Measurements from ENCODE around the gene NEK11. TPM values are rescaled to one million over a fixed set of nuclear protein-coding genes. Genes with fewer than 3 reads are reported as not detected.

Gene NEK11
- total RNA-seq, 1 experiment from 2014 or later: 9.5 TPM

DNA sequence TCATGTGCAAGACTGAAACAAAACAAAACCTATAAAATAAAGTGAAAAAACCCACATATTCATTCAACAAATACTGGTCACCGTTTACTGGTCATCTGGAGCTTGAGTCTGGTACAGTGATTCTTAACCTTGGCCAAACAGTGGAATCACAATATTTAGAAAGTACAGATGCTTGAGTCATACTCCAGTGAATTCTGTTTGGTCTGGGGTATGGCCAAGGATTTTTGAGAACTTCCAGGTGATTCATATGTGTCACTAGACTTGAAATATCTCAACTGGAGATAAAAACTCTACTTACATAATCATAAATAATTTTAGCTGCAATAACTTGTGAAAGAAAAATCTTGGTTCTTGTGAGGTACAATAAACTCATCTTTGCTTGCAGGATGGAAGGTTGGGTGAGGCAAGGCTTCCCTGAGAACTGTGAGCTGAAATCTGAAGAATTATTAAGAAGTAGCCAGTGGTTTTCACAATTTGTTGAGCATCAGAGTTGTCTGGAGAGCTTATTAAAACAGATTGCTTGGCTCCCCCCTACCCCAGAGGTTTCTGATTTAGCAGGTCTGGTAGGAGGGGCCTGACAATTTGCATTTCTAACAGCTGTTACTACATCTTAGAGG lies 9.6 kb downstream of the NEK11 start:
- ChIA-PET CTCF (no interaction called here), POLR2A (interaction anchor here (0.6 kb wide), 1 partner anchor 31 kb away, joined by 3 read pairs; no protein-coding TSS in a partner anchor)
- no peaks in the 10 kb centered on the region for H3K4me1 ChIP-seq (ENCODE audit: control insufficient read depth, insufficient read depth, low read length)
- DNase-seq (ENCODE audit: low read depth, low spot score) (no peak), ATAC-seq (no peak)
- in situ Hi-C loops (cut with HindIII; ENCODE audit: low pct_unique_long_range_greater_than_20kb, low sequenced_read_pairs) (no loop called here), intact Hi-C loops (cut with micrococcal nuclease; ENCODE audit: unreplicated experiment) (loop anchor here (10.0 kb wide), 2 partner anchors 328 to 448 kb away; no protein-coding TSS in a partner anchor)
- H3K4me3 ChIP-seq (ENCODE audit: low read depth in 2 of 2, low read length in 2 of 2): no peak overlapping the region
- no peaks in the 10 kb centered on the region for H3K9me3 ChIP-seq (ENCODE audit: control insufficient read depth, insufficient read depth, low read depth, low read length)
- H3K27me3 ChIP-seq (ENCODE audit: control insufficient read depth, insufficient read depth, low read length): no peaks in the 10 kb centered on the region
- BruUV-seq (replicated peaks): no TSS peak
- H3K27ac ChIP-seq (ENCODE audit: low read length): no peak overlapping the region
- TF ChIP-seq, protein P1, sequence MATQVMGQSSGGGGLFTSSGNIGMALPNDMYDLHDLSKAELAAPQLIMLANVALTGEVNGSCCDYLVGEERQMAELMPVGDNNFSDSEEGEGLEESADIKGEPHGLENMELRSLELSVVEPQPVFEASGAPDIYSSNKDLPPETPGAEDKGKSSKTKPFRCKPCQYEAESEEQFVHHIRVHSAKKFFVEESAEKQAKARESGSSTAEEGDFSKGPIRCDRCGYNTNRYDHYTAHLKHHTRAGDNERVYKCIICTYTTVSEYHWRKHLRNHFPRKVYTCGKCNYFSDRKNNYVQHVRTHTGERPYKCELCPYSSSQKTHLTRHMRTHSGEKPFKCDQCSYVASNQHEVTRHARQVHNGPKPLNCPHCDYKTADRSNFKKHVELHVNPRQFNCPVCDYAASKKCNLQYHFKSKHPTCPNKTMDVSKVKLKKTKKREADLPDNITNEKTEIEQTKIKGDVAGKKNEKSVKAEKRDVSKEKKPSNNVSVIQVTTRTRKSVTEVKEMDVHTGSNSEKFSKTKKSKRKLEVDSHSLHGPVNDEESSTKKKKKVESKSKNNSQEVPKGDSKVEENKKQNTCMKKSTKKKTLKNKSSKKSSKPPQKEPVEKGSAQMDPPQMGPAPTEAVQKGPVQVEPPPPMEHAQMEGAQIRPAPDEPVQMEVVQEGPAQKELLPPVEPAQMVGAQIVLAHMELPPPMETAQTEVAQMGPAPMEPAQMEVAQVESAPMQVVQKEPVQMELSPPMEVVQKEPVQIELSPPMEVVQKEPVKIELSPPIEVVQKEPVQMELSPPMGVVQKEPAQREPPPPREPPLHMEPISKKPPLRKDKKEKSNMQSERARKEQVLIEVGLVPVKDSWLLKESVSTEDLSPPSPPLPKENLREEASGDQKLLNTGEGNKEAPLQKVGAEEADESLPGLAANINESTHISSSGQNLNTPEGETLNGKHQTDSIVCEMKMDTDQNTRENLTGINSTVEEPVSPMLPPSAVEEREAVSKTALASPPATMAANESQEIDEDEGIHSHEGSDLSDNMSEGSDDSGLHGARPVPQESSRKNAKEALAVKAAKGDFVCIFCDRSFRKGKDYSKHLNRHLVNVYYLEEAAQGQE (IDR thresholded peaks at IDR 0.05; ENCODE audit: insufficient read depth in 1 of 2, low read depth in 2 of 2, low read length in 1 of 2): no peak
- TF ChIP-seq POLR2AphosphoS5 (IDR thresholded peaks at IDR 0.05; ENCODE audit: low read depth, low read length) (no peak), SIN3A (IDR thresholded peaks at IDR 0.05; ENCODE audit: borderline replicate concordance, insufficient read depth, low read depth, low read length) (no peak), TCF7L2 (IDR thresholded peaks at IDR 0.05; ENCODE audit: low read depth, low read length) (no peak)
- TF ChIP-seq, protein P2, sequence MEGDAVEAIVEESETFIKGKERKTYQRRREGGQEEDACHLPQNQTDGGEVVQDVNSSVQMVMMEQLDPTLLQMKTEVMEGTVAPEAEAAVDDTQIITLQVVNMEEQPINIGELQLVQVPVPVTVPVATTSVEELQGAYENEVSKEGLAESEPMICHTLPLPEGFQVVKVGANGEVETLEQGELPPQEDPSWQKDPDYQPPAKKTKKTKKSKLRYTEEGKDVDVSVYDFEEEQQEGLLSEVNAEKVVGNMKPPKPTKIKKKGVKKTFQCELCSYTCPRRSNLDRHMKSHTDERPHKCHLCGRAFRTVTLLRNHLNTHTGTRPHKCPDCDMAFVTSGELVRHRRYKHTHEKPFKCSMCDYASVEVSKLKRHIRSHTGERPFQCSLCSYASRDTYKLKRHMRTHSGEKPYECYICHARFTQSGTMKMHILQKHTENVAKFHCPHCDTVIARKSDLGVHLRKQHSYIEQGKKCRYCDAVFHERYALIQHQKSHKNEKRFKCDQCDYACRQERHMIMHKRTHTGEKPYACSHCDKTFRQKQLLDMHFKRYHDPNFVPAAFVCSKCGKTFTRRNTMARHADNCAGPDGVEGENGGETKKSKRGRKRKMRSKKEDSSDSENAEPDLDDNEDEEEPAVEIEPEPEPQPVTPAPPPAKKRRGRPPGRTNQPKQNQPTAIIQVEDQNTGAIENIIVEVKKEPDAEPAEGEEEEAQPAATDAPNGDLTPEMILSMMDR (IDR thresholded peaks at IDR 0.05): no peak
- no peaks in the 10 kb centered on the region for H3K36me3 ChIP-seq (ENCODE audit: control insufficient read depth, insufficient read depth, low read length)

DNA sequence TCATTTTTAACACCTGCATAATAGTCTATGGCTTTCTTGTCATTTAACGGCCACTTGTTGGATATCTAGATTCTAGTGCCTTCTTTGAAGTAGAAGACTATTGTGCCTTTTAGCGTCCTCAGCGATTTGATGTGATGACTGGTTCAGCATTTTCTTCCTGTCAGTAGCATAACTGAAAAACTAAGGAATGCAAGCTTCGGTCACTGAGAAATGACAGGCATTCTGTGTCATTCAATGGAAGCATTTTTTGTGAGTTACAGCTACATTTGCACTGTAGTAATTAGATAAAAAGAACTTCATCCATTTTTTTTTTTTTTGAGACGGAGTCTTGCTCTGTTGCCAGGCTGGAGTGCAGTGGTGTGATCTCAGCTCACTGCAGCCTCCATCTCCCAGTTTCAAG lies 10.3 kb downstream of the NEK11 start:
- no TSS peak for BruUV-seq (replicated peaks)
- H3K27me3 ChIP-seq (ENCODE audit: control insufficient read depth, insufficient read depth, low read length): no peaks in the 10 kb centered on the region
- CTCF ChIA-PET: no interaction called here
- H3K27ac ChIP-seq (ENCODE audit: low read length): no peak overlapping the region
- no peak overlapping the region for H3K4me3 ChIP-seq (ENCODE audit: low read depth in 2 of 2, low read length in 2 of 2)
- no peaks in the 10 kb centered on the region for H3K4me1 ChIP-seq (ENCODE audit: control insufficient read depth, insufficient read depth, low read length)
- in situ Hi-C loops (cut with HindIII; ENCODE audit: low pct_unique_long_range_greater_than_20kb, low sequenced_read_pairs): no loop called here
- ATAC-seq (no peak), DNase-seq (ENCODE audit: low read depth, low spot score) (no peak)
- POLR2A ChIA-PET: no interaction called here
- no peaks in the 10 kb centered on the region for H3K9me3 ChIP-seq (ENCODE audit: control insufficient read depth, insufficient read depth, low read depth, low read length)
- no peaks in the 10 kb centered on the region for H3K36me3 ChIP-seq (ENCODE audit: control insufficient read depth, insufficient read depth, low read length)
- no peak for TF ChIP-seq SIN3A (IDR thresholded peaks at IDR 0.05; ENCODE audit: borderline replicate concordance, insufficient read depth, low read depth, low read length)
- TF ChIP-seq, protein P1 (IDR thresholded peaks at IDR 0.05; ENCODE audit: insufficient read depth in 1 of 2, low read depth in 2 of 2, low read length in 1 of 2): no peak
- no peak for TF ChIP-seq TCF7L2 (IDR thresholded peaks at IDR 0.05; ENCODE audit: low read depth, low read length)
- TF ChIP-seq, protein P2 (IDR thresholded peaks at IDR 0.05): no peak
- no peak for TF ChIP-seq POLR2AphosphoS5 (IDR thresholded peaks at IDR 0.05; ENCODE audit: low read depth, low read length)
- intact Hi-C loops (cut with micrococcal nuclease; ENCODE audit: unreplicated experiment): loop anchor here (10.0 kb wide), 2 partner anchors 328 to 448 kb away; no protein-coding TSS in a partner anchor

Data from Panc1 (cell line).